HG03095 (cell line): ENCODE measurements around the gene CEP85.
"Not testable (repeated sequence)": the region's sequence is repeated elsewhere in the genome, so short reads cannot be mapped to it uniquely, and the experiment has no call there.

ENCODE experiments used
- ATAC-seq: cut with Tn5 transposase; IDR thresholded peaks from one replicate; pipeline ENCODE4 v1.9.1; 2021; ENCODE audit warnings: moderate library complexity; ENCODE audit not compliant: unreplicated experiment

The CEP85 gene

GRCh38 chr1:26290122-26290881, 56.3 kb downstream of the CEP85 start:
- no peak for ATAC-seq

GRCh38 chr1:26290882-26291261, 56.9 kb downstream of the CEP85 start:
- ATAC-seq: no peak

GRCh38 chr1:26291433-26291832, 57.4 kb downstream of the CEP85 start:
- ATAC-seq: no peak

- no peak for ATAC-seq
Observed at GRCh38 chr1:26291939-26292338, 57.9 kb downstream of the CEP85 start.

- not testable (repeated sequence) for ATAC-seq
Observed at GRCh38 chr1:26292735-26293134, 58.7 kb downstream of the CEP85 start.

- ATAC-seq: no peak
Observed at GRCh38 chr1:26293911-26294463, 60.0 kb downstream of the CEP85 start.

GRCh38 chr1:26295194-26296138, 61.5 kb downstream of the CEP85 start:
- ATAC-seq: no peak

- ATAC-seq: no peak
Observed at GRCh38 chr1:26296340-26297056, 62.5 kb downstream of the CEP85 start.

GRCh38 chr1:26297057-26297790, 63.2 kb downstream of the CEP85 start:
- no peak for ATAC-seq

- ATAC-seq: no peak
Observed at GRCh38 chr1:26297791-26298124, 63.8 kb downstream of the CEP85 start.

- ATAC-seq: no peak
Observed at GRCh38 chr1:26300578-26301275, 66.7 kb downstream of the CEP85 start.

- ATAC-seq: no peak
Observed at GRCh38 chr1:26302733-26303405, 68.9 kb downstream of the CEP85 start.

- no peak for ATAC-seq
Observed at GRCh38 chr1:26305667-26306289, 71.8 kb downstream of the CEP85 start.

- ATAC-seq: peak; percentile 88
Observed at GRCh38 chr1:26306290-26307229, 72.6 kb downstream of the CEP85 start, which contains the start of gene UBXN11. Gene UBXN11 (minus strand): TSS chr1:26306636. CDS start chr1:26302883, 3,753 bp downstream.

- no peak for ATAC-seq
Observed at GRCh38 chr1:26307363-26307781, 73.4 kb downstream of the CEP85 start.

GRCh38 chr1:26307966-26308899, 74.2 kb downstream of the CEP85 start:
- ATAC-seq: not testable (repeated sequence)
